ENCODE measurements around the gene COL6A2.

GRCh38 chr21:46066591-46067331, 31.2 kb upstream of the COL6A2 start:
- TF ChIP-seq CTCF (IDR thresholded peaks at IDR 0.05), result no peak
- TF ChIP-seq POLR2A (IDR thresholded peaks at IDR 0.05), result no peak

Measured in right lobe of liver (tissue), 4 donors.